MM.1S (cell line): ENCODE results near the gene NHSL2.
A peak's percentile ranks its signal among the peaks of the same experiment; 100 is the strongest.

ENCODE experiments used
- DNase-seq: peaks from one replicate; pipeline ENCODE4 v3.0.0-alpha.2; 2015
- H2AFZ ChIP-seq: fragments of 300-600 bp; sonication (generic); 2 replicates; pipeline ENCODE4 v1.6.0; 2016; ENCODE audit warnings: antibody characterized with exemption, low read length
- H3F3A ChIP-seq: fragments of 300-600 bp; sonication (generic); 2 replicates; pipeline ENCODE4 v1.6.1; 2016; ENCODE audit warnings: mild to moderate bottlenecking, antibody characterized with exemption, low read length, moderate library complexity, mixed read lengths; ENCODE audit not compliant: insufficient read depth
- H3K27ac ChIP-seq: fragments of 300-600 bp; sonication (generic); 2 replicates; pipeline ENCODE4 v1.5.1; 2016; ENCODE audit warnings: mild to moderate bottlenecking, low read length
- H3K27me3 ChIP-seq: fragments of 300-600 bp; sonication (generic); replicated peaks from 2 replicates; pipeline ENCODE4 v1.6.0; 2016; ENCODE audit warnings: low read length; ENCODE audit not compliant: insufficient read depth
- H3K36me3 ChIP-seq: fragments of 300-600 bp; sonication (generic); replicated peaks from 2 replicates; pipeline ENCODE4 v1.6.1; 2016; ENCODE audit warnings: mild to moderate bottlenecking, low read length, mixed read lengths; ENCODE audit not compliant: insufficient read depth
- H3K4me1 ChIP-seq: fragments of 300-600 bp; sonication (generic); 2 replicates; pipeline ENCODE4 v1.6.1; 2016; ENCODE audit warnings: low read length, mixed read lengths
- H3K4me2 ChIP-seq: fragments of 300-600 bp; sonication (generic); 2 replicates; pipeline ENCODE4 v1.6.0; 2016; ENCODE audit warnings: low read depth, low read length
- H3K4me3 ChIP-seq: fragments of 300-600 bp; sonication (generic); 2 replicates; pipeline ENCODE4 v1.5.1; 2016; ENCODE audit warnings: low read length, mixed read lengths
- H3K79me2 ChIP-seq: fragments of 300-600 bp; sonication (generic); 2 replicates; pipeline ENCODE4 v1.6.1; 2016; ENCODE audit warnings: mixed run types, low read length, mixed read lengths
- H3K9ac ChIP-seq: fragments of 300-600 bp; sonication (generic); 2 replicates; pipeline ENCODE4 v1.6.1; 2016; ENCODE audit warnings: low read length, mixed read lengths
- H3K9me2 ChIP-seq: fragments of 300-600 bp; sonication (generic); replicated peaks from 2 replicates; pipeline ENCODE4 v1.6.1; 2016; ENCODE audit warnings: mild to moderate bottlenecking, low read length, mixed read lengths; ENCODE audit not compliant: insufficient read depth
- H3K9me3 ChIP-seq: fragments of 300-600 bp; sonication (generic); replicated peaks from 2 replicates; pipeline ENCODE4 v1.6.1; 2016; ENCODE audit warnings: mild to moderate bottlenecking, low read length, mixed read lengths; ENCODE audit not compliant: insufficient read depth
- H4K20me1 ChIP-seq: fragments of 300-600 bp; sonication (generic); 2 replicates; pipeline ENCODE4 v1.6.1; 2016; ENCODE audit warnings: mild to moderate bottlenecking, low read length, moderate library complexity, mixed read lengths; ENCODE audit not compliant: insufficient read depth
- CTCF ChIP-seq: fragments of 300-600 bp; sonication (generic); IDR thresholded peaks from 2 replicates; pipeline ENCODE4 v1.5.1; 2016; ENCODE audit warnings: antibody characterized with exemption, low read length, mixed read lengths
- EZH2 ChIP-seq: fragments of 300-600 bp; sonication (generic); optimal IDR thresholded peaks from 2 replicates; pipeline ENCODE3; 2017; ENCODE audit warnings: low read depth, mild to moderate bottlenecking, antibody characterized with exemption, low read length, mixed read lengths
- EZH2phosphoT487 ChIP-seq: fragments of 300-600 bp; sonication (generic); IDR thresholded peaks from 2 replicates; pipeline ENCODE4 v1.6.1; 2018; ENCODE audit warnings: antibody characterized with exemption, low read length

Gene NHSL2

GRCh38 chrX:72130156-72130761 is 219.6 kb downstream of the NHSL2 start:
- Histone ChIP-seq H3K36me3 (no peaks in the 10 kb centered on the region), H3K9me2 (no peaks in the 10 kb centered on the region)

GRCh38 chrX:72130762-72131250 is 220.2 kb downstream of the NHSL2 start:
- Histone ChIP-seq H3K27ac (no peak overlapping the region), H3K4me3 (peak overlapping the region; percentile 33; the same call in 1 of the 2 replicates), H3K4me1 (0 out of 2 replicates have a peak, but pooled peaks cover 7% of the 10 kb centered on the region), H3K9ac (no peak overlapping the region), H3K36me3 (no peaks in the 10 kb centered on the region), H3F3A (no peaks in the 10 kb centered on the region), H3K9me2 (no peaks in the 10 kb centered on the region), H3K27me3 (no peaks in the 10 kb centered on the region), H3K4me2 (no peak overlapping the region), H4K20me1 (no peaks in the 10 kb centered on the region), H3K9me3 (no peaks in the 10 kb centered on the region), H2AFZ (no peak overlapping the region), H3K79me2 (no peaks in the 10 kb centered on the region)
- no peak for DNase-seq
- no peak for TF ChIP-seq CTCF
- TF ChIP-seq EZH2phosphoT487 = no peak
- TF ChIP-seq EZH2 = no peak

More at GRCh38 chrX:72130156-72130761, 219.6 kb downstream of the NHSL2 start:
- Histone ChIP-seq H4K20me1 (no peaks in the 10 kb centered on the region), H3K79me2 (no peaks in the 10 kb centered on the region), H2AFZ (no peak overlapping the region), H3F3A (no peaks in the 10 kb centered on the region), H3K4me3 (no peak overlapping the region), H3K9me3 (no peaks in the 10 kb centered on the region), H3K27me3 (no peaks in the 10 kb centered on the region), H3K27ac (no peak overlapping the region), H3K4me2 (no peak overlapping the region), H3K9ac (no peak overlapping the region), H3K4me1 (0 out of 2 replicates have a peak, but pooled peaks cover 10% of the 10 kb centered on the region)
- DNase-seq = no peak
- TF ChIP-seq EZH2 (no peak), EZH2phosphoT487 (no peak), CTCF (no peak)

GRCh38 chrX:72131317-72132294 is 221.0 kb downstream of the NHSL2 start, which contains the start of gene RTL5:
RTL5 (minus strand) TSS chrX:72131915.
- H3K9me3 ChIP-seq = no peaks in the 10 kb centered on the region
- no peaks in the 10 kb centered on the region for H3K79me2 ChIP-seq
- H3K4me1 ChIP-seq = no peaks in the 10 kb centered on the region
- peak within 1 kb of the TSS; percentile 1; the same call in 1 of the 2 replicates for H3K27ac ChIP-seq
- H4K20me1 ChIP-seq = no peaks in the 10 kb centered on the region
- H3K4me2 ChIP-seq = peak within 1 kb of the TSS; percentile 66
- H3K4me3 ChIP-seq = peak within 1 kb of the TSS; percentile 56
- peak within 1 kb of the TSS; percentile 14; the same call in 1 of the 2 replicates for H3K9ac ChIP-seq
- TF ChIP-seq CTCF = no peak
- TF ChIP-seq EZH2 = no peak
- no peak for TF ChIP-seq EZH2phosphoT487
- DNase-seq = peak; percentile 82
- no peaks in the 10 kb centered on the region for H3K27me3 ChIP-seq
- H2AFZ ChIP-seq = peak within 1 kb of the TSS; percentile 43; the same call in 1 of the 2 replicates
- no peaks in the 10 kb centered on the region for H3K36me3 ChIP-seq
- H3F3A ChIP-seq = no peaks in the 10 kb centered on the region
- H3K9me2 ChIP-seq = no peaks in the 10 kb centered on the region
